HG03469 (cell line): ENCODE results near the gene SLC34A1.

Source experiments
- ATAC-seq: cut with Tn5 transposase; IDR thresholded peaks from one replicate; pipeline ENCODE4 v1.9.1; 2021; ENCODE audit warnings: mild to moderate bottlenecking, moderate library complexity, moderate number of reproducible peaks; ENCODE audit not compliant: unreplicated experiment

SLC34A1 gene

DNA sequence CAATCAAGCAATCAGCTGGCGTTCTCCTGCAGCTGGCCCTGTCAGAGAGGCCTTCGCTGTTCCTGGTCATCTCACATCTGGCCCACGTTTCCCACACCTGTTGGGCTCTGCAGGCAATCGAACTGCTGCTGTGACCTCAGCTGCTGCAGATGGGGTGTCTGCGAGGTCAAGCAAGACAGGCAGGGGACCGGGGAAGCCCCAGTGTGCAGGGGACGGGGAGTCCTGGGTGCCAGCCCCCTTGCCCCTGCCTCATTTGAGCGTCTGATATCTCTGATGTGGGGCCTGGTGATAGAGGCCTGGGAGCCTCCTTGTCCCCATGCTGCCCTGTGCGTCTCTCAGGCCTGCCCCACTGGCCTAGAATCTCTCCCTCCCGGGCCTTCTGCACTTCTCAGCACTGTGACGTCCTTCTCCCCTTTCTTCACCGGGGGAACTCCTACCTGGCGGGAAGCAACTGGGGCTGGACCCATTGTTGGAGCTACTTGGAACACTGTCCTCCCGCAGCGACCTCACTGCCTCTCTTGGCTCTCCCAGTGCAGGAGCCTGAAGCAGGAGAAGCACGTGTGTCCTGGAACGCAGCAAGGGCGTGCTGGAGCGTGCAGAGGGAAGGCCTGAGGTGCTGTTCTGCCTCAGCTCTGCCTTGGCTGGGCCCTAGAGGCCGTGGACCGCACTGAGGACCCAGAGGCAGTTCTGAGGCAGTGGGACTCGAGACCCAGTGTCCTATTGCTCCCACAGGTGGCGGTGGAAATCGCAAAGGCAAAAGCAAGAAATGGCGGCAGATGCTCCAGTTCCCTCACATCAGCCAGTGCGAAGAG, 46.1 kb downstream of the SLC34A1 start:
- no peak for ATAC-seq

DNA sequence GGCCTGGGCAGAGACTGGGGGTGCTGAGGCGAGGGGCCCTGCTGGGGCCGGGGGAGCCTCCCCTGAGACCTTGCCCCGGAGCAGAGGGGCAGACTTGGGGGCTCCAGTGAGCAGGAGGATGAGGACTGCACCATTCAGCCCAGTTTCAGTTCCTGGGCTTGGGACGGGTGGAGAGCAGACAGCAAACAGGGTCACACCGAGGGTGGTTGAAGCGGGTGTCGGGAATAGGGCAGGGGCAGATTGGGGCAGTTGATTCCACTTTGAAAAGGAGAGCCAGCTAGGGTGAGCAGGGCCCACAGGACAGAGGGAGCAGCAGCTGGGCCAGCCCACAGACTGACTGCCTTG, 46.7 kb downstream of the SLC34A1 start:
- ATAC-seq: no peak

DNA sequence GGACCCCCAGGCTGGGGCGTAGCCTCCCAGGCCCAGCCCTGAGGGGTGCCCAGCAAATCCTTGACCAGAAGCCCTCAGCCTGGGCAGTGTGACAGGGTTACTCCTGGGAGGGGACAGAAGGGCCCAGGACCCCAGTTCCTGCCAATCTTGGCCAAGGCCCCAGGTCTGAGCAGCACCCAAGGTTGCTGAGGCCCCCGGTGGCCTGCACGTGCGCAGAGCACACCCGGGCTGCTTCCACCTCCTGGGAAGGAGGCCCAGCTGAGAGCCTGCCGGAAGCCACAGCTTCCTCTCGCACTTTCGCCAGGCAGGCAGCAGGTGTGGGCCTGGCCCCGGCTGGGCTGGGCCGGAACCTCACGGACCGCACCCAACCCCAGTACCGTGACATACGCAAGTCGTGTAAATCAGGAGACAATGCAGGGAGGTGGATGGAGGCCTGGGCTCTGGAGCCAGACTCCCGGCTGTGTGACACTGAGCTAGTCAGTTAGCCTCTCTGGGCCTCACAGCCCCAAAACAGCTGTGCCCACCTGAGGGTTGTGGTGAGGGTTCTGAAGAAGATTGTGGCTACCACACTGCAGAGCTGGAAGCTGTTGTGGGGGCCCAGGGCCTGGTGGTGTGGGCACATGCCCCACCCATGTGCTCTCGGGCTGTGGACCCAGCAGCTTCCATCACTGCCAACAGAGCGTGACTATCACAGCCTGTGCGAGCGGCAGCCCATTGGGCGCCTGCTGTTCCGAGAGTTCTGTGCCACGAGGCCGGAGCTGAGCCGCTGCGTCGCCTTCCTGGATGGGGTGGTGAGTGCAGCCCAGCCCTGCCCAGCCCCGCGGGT, 47.3 kb downstream of the SLC34A1 start:
- peak; percentile 32 for ATAC-seq

DNA sequence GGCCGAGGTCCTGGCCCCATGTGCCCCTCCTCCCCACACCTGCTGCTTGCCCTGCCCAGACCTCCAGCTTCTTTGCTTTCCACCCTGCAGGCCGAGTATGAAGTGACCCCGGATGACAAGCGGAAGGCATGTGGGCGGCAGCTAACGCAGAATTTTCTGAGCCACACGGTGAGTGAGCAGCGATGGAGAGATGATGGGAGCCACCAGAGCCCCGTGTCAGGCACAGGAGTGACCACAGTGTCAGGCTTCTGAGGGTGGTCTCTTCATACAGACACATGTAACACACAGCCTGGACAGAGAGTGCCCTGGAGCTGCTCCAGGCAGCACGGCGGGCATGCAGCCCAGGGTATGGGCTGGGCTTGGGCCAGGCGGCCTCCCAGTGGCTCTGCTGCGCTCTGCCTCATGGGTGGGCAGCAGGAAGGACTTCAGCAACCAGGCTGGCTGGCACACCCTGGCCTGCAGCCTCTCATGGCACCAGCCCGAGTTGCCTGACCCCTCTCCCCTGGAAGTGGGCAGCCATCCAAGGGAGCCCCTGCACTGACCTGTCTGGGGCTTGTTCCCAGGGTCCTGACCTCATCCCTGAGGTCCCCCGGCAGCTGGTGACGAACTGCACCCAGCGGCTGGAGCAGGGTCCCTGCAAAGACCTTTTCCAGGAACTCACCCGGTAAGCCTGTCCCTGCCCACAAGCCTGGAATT, 48.1 kb downstream of the SLC34A1 start:
- ATAC-seq: no peak

DNA sequence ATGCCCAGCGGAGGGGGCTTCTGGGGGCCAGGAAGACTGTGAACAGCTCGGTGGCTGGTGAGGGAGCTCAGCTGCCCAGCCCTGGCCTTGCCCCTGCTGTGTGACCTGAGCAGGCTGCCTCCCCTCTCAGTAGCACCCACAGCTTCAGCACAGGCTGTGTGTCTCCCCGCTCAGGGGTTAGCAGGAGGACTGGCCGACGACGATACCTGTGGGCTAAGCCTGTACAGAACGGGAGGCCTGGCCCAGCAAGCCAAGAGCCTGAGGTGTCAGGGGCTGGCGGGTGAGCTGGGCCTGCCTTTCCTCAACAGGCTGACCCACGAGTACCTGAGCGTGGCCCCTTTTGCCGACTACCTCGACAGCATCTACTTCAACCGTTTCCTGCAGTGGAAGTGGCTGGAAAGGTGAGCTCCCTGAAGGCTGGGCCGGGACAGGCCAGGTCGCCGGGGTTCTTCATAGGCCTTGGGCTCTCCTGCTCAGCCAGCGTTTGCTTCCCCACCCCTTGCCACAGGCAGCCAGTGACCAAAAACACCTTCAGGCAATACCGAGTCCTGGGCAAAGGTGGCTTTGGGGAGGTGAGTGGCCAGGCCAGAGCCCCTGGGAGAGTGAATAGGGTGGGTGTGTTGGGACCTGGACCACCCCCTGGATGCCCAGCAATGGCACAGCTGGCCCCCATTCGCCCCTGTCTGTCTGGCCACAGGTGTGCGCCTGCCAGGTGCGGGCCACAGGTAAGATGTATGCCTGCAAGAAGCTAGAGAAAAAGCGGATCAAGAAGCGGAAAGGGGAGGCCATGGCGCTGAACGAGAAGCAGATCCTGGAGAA, 48.8 kb downstream of the SLC34A1 start:
- no peak for ATAC-seq

DNA sequence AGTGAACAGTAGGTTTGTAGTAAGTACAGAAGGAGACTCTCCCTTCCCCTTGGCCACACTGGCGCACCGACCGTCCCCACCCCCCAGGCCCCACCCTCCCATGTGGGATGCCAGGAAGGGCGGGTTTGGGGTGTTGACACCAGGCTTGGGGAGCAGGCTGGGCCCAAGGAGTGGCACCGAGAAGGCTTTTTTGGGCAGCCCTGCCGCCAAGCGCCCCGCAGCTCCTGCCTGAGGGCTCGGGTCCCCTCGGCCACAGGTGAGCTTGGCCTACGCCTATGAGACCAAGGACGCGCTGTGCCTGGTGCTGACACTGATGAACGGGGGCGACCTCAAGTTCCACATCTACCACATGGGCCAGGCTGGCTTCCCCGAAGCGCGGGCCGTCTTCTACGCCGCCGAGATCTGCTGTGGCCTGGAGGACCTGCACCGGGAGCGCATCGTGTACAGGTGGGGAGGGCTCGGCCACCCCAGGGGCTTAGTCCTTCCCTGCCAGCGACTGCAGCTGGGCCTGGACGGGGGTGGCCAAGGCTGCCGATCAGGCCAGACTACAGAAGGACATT, 49.5 kb downstream of the SLC34A1 start:
- ATAC-seq: no peak

DNA sequence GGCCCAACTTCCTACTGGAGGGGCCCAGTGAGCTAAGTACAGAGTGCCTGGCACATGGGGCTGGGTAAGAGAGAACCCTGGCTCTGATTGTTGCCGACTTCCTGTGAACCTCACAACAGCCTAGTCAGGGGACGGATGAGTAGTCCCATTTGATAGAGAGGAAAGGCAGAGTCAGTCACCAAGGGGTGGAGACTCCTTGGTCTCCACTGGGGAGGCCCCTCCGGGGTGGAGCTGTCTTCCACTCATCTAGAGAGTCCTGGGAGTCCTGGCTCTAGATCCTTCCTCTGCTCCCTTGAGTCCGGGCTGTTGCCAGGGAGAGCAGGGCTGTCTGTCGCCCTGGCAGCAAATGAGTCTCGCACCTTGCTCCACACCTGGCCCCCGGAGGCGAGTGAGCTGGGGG, 50.2 kb downstream of the SLC34A1 start:
- no peak for ATAC-seq

DNA sequence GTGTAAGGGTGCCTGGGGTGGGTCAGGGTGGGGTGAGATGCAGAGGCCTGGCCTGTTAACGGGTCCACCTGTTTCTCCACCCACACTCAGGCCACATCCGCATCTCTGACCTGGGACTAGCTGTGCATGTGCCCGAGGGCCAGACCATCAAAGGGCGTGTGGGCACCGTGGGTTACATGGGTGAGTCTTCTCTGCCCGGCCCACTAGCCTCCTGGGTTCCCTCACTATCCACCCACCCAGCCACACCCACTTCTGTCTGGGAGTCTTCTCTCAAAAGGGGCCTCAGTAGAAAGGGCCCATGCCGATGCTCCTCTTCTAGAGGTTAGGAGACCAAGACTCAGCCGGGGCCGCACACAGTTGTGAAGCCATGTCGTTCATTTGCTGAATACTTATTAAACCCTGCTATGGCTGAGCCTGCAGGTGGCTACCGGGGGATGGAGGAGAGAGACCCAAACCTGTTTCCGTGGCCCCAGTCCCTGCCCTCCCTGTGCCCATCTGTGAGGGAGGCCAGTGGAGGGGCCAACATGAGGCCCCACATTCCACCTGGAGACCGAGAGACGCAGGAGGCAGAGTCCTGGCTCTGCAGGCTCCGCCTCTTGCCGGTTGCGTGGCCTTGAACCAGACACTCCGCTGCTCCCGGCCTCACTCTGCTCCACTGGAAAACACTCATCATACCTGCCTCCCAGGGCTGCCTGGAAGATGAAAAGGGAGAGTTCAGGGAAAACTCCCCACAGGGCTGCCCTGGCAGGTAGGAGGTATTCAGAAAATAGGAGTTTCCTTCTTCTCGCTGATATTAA, 50.9 kb downstream of the SLC34A1 start:
- no peak for ATAC-seq

DNA sequence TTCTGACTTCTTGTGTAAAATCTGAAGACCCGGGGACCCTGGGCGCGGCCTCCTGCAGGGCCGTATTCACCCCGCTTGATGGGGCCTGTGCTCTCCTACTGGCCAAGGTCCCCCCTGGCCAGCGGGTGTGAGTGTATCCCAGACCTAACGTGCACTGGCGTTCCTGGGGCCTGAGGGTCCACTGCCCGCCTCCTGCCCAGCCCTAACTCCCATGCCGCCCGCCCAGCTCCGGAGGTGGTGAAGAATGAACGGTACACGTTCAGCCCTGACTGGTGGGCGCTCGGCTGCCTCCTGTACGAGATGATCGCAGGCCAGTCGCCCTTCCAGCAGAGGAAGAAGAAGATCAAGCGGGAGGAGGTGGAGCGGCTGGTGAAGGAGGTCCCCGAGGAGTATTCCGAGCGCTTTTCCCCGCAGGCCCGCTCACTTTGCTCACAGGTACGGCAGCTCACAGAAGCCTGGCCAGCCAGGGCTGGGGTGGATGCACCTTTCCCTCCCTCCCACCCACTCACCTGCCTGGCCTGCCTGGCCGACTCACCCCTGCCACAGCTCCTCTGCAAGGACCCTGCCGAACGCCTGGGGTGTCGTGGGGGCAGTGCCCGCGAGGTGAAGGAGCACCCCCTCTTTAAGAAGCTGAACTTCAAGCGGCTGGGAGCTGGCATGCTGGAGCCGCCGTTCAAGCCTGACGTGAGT, 51.8 kb downstream of the SLC34A1 start:
- no peak for ATAC-seq

DNA sequence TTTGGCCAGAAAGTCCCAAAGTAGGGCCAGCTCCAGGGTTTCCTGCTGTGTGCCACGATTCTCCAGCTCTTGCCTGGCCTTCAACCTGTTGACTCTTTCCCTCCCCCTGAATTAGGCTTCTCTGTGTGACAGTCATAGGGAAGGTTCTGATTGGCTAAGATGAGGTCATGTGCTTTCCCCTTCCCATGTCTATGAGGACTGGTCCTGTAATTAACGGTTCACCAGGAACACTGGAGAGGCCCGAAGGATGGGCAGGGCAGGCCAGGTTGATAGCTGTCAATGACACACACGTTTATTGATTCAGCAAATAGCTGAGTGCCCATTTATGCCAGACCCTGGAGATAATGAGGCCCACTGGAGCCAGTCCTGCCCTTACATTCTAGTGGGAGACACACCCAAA, 53.4 kb downstream of the SLC34A1 start:
- ATAC-seq: no peak

DNA sequence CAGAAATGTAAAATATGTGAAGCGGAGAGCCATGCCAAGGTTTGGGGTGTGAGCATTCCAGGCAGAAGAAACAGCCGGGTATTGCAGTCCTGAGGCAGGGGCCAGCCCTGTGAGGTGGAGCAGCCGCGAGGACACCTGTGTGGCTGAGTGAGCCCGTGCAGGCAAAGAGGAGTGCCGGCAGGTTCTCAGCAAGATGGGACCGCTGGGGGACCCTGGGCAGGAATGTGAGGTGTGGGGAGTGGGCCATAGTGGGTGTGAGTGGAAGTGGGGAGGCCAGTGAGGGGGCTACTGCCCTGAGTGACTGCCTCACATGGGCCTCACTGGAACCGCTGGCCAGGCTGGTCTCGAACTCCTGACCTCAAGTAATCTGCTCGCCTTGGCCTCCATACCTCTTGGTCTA, 54.2 kb downstream of the SLC34A1 start:
- no peak for ATAC-seq

DNA sequence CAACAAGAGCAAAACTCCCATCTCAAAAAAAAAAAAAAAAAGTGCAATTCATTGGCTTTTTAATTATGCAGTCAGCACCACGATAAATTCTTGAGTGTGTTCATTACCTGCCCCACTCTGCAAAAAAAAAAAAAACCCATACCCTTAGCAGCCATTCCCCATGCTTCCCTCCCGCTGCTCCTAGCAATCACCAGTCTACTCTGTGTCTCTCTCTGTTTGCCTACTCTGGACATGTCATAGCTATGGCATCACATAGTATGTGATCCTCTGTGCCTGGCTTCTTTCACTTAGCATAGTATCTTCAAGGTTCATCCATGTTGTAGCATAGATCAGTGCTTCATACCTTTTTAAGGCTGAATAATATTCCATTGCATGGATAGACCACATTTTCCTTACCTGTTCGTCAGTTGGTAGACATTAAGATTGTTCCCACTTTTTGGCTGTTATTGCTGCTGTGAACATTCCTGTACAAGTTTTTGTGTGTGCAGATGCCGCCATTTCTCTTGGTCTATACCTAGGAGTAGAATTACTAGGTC, 55.4 kb downstream of the SLC34A1 start:
- no peak for ATAC-seq

DNA sequence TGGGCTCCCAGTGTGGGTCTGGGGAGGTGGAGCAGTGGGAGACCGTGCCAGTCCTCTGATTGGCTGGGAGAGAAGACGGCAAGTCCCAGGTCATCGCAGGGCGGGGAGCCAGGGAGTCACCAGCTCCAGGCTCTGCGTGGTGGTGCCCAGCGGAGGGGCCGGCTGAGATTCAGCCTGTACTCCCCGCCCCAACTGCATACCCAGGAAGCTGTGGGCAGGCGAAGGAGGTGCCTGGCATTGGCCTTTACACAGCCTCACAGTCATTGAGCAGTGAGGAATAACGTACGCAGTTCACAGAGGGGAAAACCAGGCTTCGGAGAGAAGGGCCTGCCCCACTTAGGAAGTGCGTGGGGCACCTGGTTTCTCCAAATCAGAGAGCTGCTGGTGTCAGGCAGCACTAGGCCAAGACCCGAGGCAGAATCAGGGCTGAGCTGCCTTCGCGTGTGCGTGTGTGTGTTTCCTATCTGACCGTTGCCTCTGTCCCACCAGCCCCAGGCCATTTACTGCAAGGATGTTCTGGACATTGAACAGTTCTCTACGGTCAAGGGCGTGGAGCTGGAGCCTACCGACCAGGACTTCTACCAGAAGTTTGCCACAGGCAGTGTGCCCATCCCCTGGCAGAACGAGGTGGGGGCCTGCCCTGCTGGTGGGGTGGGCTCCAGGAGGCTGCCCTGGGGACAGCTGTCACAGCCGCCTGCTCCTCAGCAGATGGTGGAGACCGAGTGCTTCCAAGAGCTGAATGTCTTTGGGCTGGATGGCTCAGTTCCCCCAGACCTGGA, 56.2 kb downstream of the SLC34A1 start:
- ATAC-seq: no peak

DNA sequence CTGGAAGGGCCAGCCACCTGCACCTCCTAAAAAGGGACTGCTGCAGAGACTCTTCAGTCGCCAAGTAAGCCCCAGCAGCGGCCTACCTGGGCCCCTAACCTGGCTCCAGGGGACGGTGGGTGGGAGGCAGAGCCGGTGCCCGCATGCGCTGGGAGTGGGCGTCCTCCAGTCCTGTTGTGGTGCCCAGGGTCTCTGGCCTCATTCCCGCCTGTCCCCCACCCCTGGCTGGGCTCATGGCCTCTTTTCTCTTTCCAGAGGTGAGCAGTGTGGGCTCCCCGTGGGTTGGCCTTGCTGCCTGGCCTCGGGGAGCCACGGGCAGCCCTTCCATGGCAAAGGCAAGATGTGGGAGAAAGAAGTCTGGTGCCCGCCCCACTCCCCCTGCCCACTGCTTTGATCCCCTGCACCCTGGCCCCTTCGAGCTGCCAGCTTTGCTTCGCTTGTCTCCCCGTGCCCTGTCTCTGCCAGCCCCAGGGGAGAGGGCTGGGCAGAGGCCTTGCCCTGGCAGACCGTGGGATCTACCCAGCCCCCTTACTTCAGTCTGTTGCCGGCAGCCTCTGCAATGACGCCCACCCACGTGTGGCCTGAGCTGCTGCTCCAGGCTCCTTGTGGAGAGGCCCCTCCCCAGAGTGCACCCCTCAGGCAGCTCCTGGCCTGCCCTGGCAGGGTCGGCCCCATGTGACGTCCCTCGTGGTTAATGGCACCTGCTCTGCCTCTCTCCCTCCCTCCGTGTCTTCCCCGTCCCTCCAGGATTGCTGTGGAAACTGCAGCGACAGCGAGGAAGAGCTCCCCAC, 57.0 kb downstream of the SLC34A1 start:
- no peak for ATAC-seq

DNA sequence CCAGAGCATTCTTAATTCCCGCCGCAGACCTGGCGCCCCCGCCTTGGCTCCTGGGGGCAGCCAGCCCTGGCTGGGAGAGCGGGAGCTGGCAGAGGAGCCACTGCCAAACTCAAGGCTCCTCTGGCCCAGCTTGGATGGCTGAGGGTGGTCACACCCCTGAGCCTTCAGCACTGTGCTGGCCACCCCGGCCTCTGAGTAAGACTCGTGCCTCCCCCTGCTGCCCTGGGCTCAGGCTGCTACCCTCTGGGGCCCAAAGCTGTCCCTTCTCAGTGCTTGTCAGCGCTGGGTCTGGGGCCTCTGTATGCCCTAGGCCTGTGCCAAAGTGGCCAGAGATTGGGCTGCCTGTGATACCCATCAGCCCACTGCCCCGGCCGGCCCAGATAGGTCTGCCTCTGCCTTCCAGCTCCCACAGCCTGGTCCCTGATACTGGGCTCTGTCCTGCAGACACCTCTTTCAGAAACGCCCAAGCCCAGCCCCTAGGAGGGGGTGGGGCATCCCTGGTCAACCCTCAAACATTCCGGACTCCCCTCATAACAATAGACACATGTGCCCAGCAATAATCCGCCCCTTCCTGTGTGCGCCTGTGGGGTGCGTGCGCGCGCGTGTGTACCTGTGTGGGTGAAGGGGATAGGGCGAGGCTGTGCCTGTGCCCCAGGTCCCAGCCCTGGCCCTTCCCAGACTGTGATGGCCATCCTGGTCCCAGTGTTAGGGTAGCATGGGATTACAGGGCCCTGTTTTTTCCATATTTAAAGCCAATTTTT, 58.0 kb downstream of the SLC34A1 start:
- ATAC-seq: no peak

DNA sequence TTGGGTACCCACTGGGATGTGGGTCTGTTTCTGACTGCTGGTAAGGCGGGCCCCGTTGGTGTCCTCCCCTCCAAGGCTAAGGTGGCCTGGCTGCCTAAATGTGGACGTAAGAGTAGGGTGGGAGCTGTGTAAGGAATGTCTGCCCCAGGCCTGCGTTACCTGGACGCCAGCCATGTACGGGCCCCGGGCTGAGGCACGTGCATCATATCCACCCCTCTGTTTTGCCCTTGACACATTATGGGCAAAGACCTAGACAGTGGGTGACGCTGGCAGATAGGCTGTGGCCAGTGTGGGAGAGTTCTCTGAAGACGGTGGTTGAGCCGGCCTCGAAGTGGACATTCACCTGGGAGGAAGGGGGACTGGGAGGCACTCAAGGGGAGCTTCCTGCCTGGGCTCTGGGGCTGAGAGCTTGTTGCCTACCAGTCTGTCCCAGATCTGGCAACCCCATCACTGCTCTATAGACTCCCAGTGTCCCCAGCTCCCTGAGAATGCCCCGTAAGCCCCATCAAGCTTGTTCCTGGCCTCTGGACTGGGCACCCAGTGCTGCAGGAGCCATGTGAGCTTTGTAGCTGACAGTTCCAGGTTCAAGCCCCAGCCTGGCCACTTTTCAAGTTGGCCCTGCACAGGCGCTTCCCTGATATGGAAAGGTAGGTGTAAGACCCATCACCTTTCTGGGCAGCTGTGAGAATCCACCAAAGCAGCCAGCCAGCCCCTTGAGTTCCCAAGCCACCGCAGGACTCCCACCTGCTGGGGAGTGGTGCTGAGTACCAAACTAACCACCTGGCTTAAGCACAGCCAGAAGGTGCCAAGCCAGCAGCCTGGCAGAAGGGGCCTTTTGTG, 59.1 kb downstream of the SLC34A1 start:
- ATAC-seq: no peak
